SKM-1 treated with dmso at 0.1 percent for 144 hours (cell line): ENCODE measurements around the gene ELANE.
A peak's percentile ranks its signal among the peaks of the same experiment; 100 is the strongest.

Source experiments
- DNase-seq: peaks from one replicate; lab custom pipeline; 2025; ENCODE audit not compliant: unreplicated experiment; lab: John Stamatoyannopoulos, UW

The ELANE gene

DNA sequence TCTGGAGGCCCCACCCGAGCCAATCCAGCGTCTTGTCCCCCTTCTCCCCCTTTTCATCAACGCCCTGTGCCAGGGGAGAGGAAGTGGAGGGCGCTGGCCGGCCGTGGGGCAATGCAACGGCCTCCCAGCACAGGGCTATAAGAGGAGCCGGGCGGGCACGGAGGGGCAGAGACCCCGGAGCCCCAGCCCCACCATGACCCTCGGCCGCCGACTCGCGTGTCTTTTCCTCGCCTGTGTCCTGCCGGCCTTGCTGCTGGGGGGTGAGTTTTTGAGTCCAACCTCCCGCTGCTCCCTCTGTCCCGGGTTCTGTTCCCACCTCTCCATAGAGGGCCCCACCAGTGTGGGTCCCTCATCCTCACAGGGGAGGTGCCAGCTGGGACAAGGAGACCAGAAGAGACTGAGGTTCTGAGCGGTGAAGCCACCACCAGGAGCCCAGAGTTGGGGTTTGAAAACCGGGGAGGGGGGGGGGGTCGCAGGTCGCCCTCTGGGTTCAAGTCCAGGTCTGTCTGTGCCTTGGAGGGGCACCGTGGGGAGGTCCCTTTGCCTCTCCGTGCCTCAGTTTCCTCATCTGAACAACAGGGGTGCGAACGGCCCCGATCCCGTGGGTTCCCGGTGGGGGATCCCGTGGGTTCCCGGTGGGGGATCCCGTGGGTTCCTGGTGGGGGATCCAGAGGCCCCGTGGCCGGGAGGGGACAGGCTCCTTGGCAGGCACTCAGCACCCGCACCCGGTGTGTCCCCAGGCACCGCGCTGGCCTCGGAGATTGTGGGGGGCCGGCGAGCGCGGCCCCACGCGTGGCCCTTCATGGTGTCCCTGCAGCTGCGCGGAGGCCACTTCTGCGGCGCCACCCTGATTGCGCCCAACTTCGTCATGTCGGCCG lies at the start of gene ELANE:
Gene ELANE, plus strand, starts transcription at position 168 of the 878 bp plus-strand sequence. Its CDS starts 26 bp downstream, at position 194.
- peak; percentile 32 for DNase-seq

DNA sequence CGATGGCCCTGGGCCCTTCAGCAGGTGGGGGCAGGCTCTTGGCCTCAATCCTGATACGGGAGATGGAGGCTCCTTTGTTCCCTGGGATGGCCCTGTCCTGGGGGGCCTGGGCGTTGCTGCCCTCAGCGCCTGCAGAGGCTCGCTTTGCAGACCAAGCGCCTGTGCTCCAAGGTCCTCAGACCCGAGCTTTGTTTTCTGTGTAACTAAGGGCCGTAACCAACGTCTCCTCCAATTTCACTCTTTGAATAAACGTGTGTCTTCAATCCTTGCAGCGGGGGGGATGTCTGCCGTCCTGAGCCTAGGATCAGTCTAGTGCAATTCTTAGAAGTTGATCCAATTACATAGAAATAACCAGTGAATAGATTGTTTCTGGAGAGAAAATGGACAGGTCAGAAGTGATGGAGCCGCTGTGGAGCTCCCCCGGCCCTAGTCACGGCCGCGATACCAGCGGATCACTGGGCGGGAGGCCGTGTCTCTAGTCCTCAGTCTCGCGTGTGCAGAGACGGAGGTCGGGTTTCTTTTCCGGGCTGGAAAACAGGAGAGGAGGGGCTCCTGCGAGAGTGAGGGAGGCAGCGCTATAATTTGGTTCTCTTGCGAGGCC lies 49.5 kb upstream of the ELANE start:
- DNase-seq = no peak

DNA sequence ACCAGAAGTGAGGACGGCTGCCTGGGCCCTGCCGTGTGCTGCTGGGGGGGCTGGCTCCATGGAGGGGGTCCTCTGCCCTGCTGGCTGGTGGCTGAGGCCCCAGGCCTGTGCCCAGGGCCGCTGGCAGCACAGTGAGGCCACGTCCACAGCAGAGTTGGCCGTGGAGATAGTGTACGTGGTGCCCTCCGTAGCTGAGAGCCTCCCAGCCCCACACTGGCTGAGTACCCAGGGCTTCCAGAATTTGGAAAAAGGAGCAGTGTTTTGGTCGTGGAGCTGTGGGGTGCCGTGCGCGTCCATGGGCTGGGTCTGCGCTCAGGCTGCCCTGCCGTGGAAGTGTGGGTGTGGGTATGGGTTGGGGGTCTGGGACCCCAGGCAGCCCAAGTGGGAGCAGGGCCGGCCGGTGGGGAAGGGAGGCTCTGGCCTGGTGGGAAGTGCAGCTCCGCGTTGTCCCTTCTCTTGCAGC lies 49.0 kb upstream of the ELANE start:
- DNase-seq = no peak

DNA sequence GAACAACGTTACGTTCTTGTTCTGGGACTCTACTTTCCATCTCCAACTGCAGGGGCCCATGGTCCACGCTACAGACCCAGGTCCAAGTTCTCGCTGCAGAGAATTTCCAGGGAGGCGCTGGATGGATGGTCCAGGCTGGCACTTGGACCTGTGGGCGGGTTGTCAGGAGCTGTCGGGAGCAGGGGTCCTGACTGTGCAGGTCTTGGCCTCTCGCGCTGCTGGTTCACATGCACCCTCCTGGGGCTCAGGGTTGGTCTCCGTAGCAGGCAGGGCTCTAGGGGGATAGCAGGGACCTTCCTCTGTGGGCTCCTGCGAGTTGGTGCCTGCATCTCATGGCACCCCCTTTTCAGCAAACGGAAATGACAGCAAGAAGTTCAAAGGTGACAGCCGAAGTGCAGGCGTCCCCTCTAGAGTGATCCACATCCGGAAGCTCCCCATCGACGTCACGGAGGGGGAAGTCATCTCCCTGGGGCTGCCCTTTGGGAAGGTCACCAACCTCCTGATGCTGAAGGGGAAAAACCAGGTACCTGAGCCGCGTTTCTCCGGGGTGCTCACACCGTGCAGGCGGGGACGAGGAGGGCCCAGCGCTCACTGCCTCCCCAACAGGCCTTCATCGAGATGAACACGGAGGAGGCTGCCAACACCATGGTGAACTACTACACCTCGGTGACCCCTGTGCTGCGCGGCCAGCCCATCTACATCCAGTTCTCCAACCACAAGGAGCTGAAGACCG lies 48.3 kb upstream of the ELANE start:
- DNase-seq = no peak

DNA sequence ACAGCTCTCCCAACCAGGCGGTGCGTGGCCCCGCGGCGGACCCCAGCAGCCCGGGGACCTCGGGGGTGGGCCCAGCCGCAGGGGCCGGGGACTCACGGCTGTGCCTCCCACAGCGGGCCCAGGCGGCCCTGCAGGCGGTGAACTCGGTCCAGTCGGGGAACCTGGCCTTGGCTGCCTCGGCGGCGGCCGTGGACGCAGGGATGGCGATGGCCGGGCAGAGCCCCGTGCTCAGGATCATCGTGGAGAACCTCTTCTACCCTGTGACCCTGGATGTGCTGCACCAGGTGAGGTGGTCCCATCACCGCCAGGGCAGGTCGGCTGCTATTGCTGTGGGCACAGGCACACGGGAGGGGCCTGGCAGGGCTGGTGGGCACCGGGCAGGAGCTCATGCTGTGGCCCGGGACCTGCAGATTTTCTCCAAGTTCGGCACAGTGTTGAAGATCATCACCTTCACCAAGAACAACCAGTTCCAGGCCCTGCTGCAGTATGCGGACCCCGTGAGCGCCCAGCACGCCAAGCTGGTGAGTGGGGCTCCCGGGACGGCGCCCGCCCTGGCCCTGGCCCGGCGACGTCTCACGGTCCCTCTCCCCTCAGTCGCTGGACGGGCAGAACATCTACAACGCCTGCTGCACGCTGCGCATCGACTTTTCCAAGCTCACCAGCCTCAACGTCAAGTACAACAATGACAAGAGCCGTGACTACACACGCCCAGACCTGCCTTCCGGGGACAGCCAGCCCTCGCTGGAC lies 47.5 kb upstream of the ELANE start:
- DNase-seq = no peak

DNA sequence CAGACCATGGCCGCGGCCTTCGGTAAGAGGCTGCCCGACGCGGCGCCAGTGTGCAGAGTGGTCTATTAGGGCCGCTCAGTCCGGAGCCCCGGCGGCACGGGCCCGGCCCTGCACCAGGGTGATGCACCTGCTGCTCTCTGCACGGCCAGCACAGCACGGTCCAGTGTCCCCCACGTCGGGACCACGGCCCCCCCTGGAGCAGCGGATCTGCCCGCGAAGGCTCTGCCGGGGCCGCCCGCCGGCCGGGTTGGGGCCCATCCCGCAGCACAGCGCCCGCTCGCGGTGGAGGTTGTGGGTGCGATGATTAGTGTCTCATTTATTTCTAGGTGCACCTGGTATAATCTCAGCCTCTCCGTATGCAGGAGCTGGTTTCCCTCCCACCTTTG lies 46.9 kb upstream of the ELANE start:
- no peak for DNase-seq

DNA sequence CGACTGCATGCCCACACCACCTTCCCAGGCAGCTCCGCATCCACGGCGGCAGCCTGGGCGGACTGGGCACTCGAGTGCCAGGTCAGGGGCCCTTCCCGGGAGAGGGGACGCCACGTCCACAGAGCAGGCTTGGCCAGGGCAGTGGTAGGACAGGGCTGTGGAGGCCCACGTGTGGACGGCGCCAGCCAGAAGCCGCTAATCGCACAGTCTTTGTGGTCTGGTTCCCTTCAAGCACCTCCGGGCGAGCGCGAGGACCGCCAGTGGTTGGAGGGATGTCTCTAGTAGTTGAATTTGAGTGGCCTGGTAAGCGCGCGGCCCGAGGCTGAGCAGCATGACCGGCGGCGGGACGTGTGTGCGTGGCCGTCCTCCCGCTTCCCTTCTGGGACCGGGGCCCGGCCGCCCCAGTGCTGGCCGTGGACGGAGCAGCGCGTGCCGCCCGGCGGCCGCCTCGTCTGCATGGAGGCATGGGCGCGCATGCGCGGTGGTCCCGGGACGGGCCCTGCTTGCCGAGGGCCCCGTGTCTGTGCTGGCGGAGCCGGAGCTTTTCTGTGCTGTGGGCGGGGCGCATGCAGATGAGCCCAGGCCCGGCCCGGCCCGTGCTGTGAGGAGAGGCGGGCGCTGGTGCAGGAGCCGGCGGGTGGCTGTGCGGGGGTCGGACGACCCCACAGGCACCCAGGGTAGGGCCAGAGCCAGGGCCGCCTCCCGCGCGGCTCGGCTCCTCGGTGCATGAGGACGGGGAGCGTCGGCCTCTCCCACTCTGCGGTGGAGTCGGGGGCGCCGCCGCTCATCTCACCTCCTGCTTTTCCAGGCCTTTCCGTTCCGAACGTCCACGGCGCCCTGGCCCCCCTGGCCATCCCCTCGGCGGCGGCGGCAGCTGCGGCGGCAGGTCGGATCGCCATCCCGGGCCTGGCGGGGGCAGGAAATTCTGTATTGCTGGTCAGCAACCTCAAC lies 46.2 kb upstream of the ELANE start:
- DNase-seq = no peak

DNA sequence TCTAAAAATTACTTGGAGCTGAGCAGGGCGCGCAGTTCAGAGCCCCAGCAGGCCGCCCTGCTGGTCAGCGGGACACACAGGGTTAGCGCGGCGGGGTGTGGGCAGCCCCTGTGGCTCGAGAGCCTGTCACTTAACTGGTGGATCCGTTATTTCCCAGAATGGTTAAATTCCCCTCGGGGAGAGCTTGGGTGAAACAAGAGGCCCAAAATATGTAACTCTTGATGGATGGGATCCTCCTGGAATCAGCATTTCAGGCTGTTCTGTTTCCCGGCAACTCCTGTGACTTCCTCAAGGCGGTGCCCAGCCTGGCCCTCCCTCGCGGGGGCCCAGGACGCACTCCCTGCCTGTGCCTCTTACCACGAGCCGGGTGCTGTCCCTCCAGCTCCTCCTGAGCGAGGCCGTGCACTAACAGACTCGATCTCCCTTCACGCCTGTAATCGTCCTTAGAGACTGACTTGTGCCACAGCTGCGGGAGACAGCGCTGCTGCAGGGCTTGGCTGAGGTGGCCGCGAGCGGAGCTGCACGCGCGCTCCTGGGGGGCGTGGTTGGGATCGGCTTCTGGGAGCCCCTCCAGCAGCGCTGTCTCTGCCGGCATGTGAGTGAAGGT lies 45.2 kb upstream of the ELANE start:
- no peak for DNase-seq

DNA sequence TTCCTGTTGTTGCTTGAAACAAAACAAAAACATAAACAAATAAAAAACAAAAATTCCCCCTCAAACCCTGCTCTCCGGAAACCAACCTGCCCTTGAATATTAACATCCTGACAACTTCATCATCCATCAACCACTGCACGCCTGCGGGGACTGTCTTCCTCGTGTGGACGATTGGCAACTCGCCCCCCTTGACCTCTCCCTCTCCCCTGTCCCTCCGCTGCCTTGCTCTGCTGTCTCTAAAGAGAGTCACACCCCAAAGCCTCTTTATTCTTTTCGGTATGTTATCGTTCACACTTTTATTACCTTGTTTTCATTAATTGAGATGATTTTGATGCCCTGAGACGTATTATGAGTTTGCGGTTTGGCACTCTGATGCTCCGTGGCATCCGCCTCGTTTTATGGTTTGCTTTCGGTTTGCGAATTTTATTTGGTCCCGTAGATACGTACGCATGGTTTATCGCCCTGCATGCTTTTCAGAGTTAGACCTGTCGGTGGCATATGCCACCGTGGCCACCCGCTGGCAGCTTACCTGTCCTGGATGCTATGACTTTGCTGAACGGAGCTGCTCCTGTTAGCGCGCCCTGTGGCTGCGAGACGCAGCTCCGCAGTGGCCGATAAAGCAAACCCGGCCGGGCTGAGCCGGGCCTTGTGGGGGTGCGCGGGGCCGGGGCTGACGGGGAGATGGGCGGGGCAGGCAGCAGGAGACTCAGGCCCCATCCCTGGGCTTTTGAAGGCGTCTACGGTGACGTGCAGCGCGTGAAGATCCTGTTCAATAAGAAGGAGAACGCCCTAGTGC lies 44.3 kb upstream of the ELANE start:
- no peak for DNase-seq

DNA sequence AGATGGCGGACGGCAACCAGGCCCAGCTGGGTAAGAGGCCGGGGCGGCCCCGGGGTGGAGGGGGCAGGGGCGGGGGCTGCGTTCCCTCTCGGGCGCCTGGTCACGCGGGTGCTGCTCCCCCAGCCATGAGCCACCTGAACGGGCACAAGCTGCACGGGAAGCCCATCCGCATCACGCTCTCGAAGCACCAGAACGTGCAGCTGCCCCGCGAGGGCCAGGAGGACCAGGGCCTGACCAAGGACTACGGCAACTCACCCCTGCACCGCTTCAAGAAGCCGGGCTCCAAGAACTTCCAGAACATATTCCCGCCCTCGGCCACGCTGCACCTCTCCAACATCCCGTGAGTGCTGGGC lies 43.7 kb upstream of the ELANE start:
- DNase-seq = no peak

DNA sequence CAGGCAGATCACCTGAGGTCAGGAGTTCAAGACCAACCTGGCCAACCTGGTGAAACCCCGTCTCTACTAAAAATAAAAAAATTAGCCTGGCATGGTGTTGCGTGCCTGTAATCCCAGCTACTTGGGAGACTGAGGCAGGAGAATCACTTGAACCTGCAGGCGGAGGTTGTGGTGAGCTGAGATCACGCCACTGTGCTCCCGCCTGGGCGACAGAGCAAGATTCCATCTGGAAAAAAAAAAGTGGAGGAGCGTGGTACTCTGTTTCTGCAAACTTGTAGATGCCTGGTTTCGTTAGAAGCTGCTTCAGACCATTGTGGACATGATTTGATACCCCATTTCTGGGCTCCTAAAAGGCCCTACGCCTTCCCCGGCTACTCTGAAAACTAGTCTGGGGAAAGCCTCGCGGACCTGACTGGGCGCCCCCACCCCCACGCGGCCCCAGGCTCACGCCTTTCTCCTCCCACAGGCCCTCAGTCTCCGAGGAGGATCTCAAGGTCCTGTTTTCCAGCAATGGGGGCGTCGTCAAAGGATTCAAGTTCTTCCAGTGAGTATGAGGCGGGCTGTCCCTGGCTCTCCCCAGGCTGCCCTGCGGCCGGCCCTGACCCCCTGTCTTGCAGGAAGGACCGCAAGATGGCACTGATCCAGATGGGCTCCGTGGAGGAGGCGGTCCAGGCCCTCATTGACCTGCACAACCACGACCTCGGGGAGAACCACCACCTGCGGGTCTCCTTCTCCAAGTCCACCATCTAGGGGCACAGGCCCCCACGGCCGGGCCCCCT lies 41.8 kb upstream of the ELANE start:
- DNase-seq = no peak

DNA sequence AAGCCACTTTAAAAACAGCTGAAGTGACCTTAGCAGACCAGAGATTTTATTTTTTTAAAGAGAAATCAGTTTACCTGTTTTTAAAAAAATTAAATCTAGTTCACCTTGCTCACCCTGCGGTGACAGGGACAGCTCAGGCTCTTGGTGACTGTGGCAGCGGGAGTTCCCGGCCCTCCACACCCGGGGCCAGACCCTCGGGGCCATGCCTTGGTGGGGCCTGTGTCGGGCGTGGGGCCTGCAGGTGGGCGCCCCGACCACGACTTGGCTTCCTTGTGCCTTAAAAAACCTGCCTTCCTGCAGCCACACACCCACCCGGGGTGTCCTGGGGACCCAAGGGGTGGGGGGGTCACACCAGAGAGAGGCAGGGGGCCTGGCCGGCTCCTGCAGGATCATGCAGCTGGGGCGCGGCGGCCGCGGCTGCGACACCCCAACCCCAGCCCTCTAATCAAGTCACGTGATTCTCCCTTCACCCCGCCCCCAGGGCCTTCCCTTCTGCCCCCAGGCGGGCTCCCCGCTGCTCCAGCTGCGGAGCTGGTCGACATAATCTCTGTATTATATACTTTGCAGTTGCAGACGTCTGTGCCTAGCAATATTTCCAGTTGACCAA lies 41.1 kb upstream of the ELANE start:
- DNase-seq = no peak

DNA sequence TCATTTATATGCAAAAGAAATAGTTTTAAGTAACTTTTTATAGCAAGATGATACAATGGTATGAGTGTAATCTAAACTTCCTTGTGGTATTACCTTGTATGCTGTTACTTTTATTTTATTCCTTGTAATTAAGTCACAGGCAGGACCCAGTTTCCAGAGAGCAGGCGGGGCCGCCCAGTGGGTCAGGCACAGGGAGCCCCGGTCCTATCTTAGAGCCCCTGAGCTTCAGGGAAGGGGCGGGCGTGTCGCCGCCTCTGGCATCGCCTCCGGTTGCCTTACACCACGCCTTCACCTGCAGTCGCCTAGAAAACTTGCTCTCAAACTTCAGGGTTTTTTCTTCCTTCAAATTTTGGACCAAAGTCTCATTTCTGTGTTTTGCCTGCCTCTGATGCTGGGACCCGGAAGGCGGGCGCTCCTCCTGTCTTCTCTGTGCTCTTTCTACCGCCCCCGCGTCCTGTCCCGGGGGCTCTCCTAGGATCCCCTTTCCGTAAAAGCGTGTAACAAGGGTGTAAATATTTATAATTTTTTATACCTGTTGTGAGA lies 40.5 kb upstream of the ELANE start:
- no peak for DNase-seq

DNA sequence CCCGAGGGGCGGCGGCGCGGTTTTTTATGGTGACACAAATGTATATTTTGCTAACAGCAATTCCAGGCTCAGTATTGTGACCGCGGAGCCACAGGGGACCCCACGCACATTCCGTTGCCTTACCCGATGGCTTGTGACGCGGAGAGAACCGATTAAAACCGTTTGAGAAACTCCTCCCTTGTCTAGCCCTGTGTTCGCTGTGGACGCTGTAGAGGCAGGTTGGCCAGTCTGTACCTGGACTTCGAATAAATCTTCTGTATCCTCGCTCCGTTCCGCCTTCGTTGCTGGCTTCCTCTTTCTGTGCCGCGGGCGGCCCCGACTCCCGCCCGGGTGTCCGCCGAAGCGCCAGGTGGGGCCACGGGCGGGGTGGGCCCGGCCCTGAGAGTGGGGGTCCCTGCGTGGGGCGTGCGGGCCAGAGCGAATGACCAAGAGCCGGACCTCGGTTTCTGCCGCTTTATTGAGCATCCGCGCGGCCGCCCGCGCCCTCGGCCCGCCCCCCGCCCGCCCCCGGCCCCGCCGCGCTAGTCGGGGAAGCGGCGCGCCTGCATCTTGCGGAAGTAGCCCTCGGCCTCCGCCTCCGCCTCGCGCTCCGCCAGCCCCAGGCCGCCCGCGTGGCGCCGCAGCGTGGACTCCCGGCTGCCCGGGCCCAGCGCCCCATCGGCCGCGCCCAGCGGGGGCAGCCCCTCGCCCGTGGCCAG lies 39.9 kb upstream of the ELANE start:
- DNase-seq = no peak

DNA sequence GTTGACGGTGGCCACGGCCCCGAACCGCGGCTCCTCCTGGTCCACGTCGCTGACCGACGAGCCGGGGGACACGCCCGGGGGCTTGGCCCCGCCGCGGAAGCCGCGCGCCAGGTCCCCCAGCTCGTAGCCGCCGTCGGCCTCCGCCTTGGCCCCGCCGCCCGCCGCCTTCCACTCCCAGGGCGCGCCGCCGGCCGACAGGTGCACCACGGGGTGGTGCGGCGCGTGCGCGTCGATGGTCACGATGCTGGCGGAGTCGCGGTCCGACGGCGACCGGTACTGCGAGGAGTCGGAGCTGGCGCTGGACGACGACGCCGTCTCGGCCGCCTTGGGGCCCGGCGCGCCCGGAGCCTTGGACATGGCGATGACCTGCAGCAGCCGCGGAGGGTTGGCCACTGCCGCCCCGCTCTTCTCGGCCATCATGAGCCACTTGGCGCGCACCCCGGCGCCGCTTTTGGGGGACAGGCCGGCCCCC lies 39.3 kb upstream of the ELANE start:
- no peak for DNase-seq

DNA sequence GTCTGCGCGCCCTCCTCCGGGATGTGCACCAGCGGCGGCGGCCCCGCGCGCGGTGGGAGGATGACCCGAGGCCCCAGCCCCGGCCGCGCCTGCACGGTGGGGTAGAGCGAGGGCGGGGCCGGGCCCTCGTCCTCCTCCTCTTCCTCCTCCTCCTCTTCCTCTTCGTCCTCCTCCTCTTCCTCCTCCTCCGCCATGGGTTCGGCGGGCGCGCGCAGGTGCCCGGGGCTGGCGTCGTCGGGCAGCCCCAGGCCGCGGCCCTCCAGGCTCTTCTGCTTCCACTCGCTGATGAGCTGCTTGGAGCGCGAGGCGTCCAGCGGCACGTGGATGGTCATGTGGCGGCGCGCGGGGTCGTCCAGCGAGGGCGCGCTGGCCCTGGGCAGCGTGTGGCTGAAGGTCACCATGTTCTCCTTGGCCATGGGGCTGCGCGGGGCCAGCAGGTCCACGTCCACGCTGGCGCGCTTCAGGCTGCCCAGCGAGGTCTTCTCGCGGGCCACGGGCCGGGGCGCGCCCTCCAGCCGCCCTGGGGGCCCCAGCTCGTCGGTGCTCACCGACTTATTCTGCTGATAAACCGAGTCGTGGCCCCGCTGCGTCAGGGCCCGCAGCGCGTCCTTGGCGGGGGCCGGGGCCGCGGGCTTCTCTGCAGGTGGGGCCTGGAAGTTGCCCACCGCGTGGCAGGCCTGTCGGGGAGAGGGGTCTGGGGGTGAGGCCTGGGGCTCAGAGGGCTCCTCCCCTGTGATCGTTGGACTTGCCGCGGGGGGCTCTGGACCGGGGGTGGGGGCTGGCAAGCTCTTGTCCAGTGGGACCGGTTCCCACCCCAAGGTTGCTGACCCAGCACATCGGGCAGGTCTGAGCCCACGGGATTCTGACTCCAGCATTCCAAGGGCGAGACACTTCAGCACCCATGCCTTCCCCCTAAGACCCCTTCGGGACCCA lies 38.6 kb upstream of the ELANE start:
- DNase-seq = no peak
